ENCODE measurements around the gene SLC27A5.

- TF ChIP-seq, protein P1, sequence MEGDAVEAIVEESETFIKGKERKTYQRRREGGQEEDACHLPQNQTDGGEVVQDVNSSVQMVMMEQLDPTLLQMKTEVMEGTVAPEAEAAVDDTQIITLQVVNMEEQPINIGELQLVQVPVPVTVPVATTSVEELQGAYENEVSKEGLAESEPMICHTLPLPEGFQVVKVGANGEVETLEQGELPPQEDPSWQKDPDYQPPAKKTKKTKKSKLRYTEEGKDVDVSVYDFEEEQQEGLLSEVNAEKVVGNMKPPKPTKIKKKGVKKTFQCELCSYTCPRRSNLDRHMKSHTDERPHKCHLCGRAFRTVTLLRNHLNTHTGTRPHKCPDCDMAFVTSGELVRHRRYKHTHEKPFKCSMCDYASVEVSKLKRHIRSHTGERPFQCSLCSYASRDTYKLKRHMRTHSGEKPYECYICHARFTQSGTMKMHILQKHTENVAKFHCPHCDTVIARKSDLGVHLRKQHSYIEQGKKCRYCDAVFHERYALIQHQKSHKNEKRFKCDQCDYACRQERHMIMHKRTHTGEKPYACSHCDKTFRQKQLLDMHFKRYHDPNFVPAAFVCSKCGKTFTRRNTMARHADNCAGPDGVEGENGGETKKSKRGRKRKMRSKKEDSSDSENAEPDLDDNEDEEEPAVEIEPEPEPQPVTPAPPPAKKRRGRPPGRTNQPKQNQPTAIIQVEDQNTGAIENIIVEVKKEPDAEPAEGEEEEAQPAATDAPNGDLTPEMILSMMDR (IDR thresholded peaks at IDR 0.05; ENCODE audit: insufficient read depth, low read depth, low read length): no peak
- TF ChIP-seq EZH2 (IDR thresholded peaks at IDR 0.05; ENCODE audit: insufficient read depth, low read length): no peak
Observed at GRCh38 chr19:58555369-58555885, 43.6 kb upstream of the SLC27A5 start.

All from astrocyte (in vitro differentiated cells and primary cell).